HG03135 (cell line): ENCODE data around the gene SSBP2.
"Not testable (repeated sequence)": the region's sequence is repeated elsewhere in the genome, so short reads cannot be mapped to it uniquely, and the experiment has no call there.

Experiments used
- ATAC-seq: cut with Tn5 transposase; IDR thresholded peaks from one replicate; pipeline ENCODE4 v1.9.1; 2021; ENCODE audit warnings: mild to moderate bottlenecking, moderate library complexity; ENCODE audit not compliant: unreplicated experiment

Gene SSBP2

DNA sequence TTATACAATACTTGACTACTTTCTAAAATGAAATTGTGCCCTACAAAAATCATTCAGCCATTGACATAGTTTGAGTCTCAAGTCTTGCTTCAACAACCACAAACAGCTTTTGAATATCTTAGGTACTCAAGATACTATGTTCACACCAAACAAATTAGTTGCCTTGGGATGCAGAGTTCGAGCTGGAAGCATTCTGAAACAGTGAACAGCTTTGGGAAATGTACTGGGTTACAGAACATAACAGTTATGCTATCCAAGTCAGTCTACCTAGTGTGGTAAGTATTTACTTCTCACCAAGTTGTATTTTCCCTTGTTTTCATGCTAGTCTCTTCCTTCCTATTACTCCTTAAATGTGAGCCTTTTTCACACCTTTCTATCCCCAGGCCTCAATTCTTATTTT lies 143.2 kb downstream of the SSBP2 start:
- no peak for ATAC-seq

DNA sequence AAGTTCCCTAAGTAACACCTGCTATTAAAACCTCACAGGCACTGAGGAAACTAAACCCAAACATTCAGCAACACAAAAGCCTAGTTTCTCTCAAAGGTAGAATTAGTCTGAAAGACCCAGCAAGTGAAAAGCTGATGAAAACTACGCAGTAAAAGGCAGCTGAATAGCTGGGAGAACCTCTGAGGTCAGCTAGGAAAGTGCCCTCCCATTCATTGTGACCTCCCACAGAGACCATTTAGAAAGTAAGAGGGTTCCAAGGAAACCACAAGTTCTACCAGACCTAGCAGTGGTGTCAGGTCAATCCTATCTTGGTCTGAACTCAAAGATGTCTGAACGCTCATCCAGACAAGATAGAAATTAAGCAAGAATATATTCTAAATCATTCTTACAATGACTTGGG lies 144.7 kb downstream of the SSBP2 start:
- ATAC-seq: no peak

DNA sequence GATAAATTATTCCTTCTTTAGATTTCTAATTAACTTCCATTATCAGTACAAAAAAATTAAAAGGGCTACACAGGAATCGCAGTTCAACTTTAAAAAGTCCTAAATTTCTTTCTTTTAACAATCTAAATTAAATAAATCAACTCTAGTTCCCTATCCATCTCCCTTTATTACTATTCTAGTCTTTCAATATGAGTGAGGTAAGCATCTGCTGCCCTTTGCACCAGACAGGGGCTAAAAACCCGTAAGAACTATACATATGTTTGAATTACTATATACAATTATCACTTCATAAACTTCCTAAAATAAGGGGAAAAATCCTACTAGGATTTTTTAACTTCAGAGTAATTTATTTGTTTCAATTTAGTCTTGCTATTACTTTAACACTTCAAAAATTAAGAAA lies 145.6 kb downstream of the SSBP2 start:
- ATAC-seq: no peak

DNA sequence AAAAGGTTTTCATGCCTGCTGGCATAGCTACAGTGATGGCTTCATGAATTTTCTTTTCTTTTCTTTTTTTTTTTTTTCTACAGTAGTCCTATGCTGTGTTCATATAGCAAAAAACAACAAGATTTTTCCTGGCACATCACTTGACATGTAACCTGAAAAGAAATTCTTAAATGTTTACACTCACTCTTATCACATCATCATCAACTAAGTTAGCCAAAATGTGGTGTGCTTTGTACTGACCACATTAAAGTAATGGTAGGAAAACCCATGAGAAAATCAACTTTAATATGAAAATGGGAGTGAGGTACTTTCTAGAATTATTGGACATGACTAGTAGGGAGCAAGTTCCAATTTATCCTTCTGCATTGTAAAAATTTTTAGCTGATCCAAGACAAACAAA lies 146.7 kb downstream of the SSBP2 start:
- ATAC-seq: no peak

DNA sequence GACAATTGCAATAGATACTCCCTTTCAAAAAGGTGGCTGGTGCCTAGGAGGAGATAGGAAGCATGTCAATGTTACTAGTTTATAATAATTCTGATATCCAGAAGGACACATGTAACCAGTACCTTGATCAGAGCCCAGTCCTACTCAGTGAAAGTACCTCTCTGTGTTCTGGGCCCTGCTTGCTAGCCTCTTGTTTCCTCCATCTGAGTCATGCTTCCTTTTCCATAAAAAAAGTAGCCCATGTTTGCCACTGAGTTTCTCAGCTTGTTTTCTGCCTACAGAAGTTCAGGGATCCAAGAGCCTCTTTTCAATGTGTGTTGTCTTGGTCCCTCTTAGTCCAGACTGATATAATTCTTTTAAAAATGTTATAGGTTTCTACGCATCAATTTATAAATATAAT lies 149.0 kb downstream of the SSBP2 start:
- no peak for ATAC-seq

DNA sequence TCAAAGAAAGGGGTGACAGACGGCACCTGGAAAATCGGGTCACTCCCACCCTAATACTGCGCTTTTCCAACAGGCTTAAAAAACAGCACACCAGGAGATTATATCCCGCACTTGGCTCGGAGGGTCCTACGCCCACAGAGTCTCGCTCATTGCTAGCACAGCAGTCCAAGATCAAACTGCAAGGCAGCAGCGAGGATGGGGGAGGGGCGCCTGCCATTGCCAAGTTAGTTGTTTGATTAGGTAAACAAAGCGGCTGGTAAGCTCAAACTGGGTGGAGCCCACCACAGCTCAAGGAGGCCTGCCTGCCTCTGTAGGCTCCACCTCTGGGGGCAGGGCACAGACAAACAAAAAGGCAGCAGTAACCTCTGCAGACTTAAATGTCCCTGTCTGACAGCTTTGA lies 158.8 kb downstream of the SSBP2 start:
- not testable (repeated sequence) for ATAC-seq

DNA sequence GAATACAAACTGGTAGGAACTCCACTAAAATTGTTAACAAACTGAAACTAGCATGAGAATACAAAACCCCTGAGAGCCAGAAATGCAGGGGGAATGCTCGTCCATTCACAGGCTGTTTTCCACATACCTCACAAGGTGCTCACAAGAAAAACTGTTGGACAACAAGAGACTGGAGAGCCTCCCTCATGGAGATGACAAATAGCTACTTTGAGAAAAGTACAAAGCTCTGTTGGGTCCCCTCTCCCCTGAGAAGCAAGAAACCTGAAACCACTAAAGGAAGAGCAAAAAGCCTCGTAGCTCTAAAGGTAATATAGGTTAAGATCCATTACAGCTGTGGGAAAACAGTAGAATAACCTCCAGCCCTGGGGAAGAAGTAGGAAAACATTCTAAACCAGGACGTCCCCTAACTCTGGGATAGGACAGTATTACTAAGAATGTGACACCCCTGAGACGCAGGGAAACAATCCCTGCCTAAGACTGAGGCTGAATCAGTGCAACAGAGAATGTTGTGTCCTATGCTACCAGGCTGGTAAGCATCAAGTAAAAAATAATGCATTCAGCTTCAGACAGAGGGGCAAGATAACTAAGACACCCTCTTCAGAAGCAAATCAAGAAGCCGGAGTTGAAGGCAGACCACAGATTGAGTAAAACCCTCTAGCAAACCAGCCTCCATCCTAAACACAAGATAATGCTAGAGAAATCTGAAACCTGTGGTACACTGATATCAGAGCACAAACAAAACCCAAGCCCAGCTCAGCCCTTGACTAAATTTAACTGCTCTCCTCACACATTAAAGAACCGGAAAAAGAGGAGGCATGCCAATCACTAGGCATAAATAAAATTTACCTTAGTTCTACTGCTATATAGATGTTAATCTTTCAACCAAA lies 160.2 kb downstream of the SSBP2 start:
- no peak for ATAC-seq

DNA sequence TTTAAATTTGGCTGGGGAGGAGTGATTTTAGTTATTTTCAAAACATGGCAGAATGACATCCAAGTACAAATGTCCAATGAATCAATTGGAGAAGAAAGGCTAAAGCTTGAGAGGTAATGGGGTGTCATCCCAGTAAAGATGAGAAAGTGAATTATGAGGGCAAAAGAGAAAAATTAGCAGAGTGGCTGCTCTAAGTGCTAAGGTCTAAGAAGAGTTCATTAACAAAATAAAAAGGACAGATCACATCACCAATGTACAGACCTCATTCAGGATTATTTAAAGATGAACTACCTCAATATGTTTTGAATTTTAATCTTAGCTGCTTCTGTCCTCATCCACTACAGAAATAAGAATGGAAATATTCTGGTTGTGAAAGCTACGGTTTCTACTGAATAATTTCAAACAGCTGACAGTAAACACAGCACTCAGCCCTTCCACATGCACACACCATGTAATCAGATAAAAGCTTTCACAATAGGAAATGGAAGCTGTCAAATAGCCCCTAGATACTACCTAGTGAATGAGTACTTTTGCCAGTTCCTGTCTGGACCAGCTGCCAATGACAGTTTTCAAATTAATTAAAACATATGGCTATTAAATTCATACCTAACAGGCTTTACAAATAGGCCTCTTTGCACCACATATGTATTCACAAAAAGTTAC lies 171.5 kb downstream of the SSBP2 start:
- peak; percentile 92 for ATAC-seq

DNA sequence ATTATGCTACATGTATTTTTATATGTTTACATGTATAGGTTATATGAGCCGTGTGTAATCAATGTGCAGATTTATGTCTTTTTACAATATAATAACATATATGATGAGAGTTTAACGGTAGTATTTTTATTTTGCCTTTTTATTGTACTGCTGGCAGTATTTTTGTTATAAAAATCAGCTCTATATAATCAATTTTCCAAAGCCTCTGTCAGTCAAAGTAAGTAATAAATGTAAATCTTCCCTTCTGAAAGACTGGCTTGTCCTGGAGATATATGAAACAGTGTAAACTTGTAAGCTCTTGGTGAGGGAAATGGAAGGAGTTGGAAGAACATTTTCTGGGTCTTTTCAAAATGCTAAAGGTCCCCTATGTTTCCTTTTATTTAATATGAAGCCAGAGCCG lies 173.8 kb downstream of the SSBP2 start:
- no peak for ATAC-seq

DNA sequence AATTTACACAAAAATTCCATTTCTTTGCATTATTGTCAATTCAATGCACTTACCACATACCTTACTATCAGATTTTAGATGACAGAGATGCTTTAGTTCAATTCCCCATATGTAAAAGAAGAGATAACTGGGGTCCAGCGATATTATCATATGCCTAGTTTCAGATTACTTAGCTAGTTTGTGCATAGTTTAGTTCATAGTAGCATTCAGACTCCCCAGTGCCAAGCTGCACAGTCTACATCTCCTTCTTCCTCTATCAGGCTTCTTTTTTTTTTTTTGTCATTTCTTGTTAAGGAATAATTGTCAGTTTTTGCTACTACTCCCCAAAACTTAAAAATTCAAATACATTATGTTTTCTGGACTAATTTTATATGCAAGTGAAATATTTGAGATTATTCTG lies 175.0 kb downstream of the SSBP2 start:
- ATAC-seq: no peak

DNA sequence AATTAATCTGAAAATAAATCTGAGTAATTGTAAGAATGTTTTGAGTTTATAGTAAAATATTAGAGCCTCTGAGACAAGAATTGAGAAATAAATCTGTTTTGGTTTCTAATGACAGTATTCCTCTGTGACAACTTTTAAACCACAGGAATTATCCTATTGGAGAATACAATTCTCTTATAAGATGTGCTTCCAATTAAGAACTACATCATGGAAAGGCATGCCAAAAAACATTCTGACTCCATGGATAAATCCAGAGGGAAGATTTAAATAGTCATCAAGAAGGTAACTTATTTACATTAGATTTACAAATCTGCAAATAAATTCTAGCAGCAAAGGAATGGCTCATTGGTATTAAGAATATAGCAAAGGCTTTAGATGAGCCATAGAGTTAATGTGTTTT lies 178.7 kb downstream of the SSBP2 start:
- ATAC-seq: no peak

DNA sequence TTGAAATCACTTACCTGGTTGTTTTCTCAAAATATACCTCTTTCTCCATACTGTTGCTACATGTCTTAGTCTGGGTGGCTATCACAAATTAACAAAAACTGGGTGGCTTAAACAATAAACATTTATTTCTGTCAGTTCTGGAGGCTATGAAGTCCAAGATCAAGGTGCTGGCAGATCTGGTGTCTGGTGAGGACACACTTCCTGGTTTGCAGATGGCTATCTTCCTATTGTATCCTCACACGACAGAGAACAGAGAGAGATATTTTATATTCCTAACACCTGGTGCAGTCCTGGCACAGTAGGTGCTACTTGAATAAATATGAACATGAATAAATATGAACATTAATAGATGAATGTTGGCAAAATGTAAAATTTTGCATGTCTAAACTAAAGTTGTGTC lies 192.7 kb downstream of the SSBP2 start:
- no peak for ATAC-seq

DNA sequence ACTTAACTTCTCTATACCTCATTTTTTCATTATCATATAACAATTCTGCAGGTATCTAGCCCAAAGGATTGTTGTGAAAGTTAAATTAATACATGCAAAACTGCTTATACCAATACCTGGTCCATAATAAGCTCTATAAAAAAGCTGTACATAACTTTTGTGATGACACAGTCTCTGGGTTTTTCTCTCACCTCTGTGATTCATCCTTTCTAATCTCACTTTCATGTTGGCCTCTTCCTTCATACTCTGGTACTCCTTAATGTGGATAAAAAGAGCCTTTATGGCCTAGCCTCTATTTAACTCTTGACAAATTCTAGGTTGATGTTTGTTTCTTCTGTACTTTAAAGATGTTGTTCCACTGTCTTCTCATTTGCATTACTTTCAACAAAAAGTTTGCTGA lies 194.1 kb downstream of the SSBP2 start:
- no peak for ATAC-seq

DNA sequence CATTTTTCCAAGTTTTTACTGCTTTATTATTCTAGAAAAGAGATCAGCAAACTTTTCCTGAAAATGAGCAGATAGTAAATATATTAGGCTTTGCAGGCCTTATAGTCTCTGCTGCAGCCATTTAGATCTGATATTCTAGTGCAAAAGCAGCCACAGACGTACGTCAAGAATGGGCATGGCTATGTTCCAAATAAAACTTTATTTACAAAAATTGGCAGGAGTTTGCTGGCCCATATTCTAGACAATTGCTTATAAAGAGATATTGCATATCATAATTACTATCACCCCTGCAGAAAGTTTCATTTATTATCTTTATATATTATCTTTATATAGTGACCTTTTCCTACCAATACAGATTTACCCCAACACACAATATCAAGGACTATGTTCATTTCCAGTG lies 195.0 kb downstream of the SSBP2 start:
- ATAC-seq: no peak

DNA sequence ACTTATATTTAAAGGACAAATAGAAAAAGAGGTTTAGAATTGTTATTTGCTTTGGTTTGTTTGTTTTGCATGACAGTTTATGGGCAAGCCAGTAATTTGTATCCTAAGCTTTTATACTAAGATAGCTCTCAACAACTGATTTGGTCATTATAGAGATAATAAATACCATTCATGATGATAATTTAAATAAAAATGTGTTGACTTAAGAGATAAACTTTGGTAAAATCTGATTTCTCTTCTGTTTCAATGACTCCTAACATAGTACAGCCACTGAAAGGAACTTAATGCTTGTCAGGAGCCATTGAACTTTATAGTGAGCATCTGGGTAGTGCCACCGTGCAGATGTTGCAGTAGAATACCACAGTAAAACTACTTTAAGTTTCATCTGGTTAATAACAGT lies 196.2 kb downstream of the SSBP2 start:
- no peak for ATAC-seq

DNA sequence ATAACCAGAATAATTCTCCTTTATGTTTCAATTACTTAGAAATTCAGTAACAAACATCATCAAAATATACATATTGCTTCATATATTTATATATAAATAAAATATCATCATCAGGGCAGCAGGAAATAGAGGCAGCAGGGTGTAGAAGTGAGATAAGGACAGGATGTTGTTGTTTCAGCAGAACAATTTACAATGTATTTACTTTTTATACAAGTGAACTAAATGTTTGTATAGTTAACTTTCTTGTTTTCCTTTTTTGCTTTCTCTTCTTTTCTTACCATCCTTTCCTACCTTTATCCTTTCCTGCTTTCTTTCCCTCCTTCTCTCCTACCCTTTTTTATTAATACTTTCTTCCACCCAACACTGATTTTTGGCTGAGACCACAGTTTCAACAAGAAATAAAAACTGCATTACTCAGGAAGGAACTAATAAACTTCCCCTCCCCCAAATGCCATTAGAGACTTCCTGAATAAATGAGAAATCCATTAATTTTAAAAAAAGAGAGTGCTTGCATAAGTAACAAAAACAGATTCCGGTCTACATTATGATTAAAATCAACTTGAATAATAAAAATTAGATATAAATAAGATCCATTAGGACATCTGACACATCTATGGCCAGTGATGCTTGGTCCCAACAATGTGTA lies 197.2 kb downstream of the SSBP2 start:
- ATAC-seq: no peak

DNA sequence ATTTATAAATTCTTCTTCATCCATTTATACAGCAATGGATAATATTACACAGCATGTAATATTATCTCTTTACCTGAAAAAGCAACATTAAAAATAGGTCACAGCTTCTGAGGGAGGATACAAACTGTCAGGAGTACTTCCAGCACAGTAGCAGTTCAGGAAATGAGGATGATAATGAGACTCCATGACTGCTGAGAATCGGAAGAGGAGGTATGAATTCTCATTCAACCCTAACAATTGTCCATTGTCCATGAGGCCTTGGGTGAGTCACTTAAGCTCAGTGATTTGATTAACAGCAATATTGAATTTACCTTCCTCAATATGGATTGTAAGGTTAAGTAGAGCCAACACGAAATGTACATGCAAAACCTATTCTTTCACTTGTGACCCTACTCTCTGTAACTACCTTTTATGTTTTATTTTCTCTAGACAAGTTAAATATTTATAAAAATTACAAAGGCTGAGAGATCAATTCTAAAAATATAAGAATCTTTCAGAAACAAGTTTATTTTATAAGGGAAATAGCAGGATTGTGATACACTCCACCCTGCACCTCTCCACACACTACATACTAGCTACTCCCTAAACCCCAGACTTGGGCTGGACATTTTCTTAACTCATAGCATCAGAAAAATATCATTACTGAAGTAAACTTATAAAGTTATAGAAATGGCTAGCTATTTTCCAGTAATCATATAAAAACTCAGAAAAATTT lies 197.9 kb downstream of the SSBP2 start:
- no peak for ATAC-seq

DNA sequence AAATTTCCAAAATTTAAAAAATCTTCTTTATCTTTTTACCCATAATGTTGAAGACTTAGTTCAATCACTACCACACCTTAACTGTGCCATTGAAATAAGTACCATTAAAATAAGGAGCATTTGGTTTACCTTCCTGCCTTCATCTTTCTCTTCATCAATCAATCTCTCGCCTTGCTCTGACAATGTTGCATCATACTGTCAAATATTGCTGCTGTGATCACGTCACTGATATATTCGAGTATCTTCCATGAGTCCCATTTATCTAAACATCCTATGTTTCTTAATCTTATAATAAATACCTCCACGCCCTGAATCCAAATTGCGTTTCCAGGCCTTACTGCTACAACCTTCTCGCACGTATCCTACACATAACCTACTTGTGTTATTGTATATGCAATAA lies 201.8 kb downstream of the SSBP2 start:
- no peak for ATAC-seq

DNA sequence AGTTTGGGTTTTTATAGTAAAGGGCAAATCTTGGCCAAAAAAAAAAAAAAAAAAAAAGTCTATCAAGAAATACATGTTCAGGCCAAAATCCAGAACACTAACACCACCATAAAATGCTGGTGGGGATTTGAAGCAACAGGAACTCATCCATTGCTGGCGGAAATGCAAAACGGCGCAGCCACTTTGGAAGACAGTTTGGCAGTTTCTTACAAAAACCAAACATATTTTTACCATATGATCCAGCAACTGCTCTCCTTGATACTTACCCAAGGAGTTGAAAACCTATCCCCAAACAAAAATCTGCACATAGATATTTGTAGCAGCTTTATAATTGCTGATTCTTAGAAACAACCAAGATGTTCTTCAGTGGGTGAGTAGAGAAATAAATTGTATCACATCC lies 203.9 kb downstream of the SSBP2 start:
- no peak for ATAC-seq

DNA sequence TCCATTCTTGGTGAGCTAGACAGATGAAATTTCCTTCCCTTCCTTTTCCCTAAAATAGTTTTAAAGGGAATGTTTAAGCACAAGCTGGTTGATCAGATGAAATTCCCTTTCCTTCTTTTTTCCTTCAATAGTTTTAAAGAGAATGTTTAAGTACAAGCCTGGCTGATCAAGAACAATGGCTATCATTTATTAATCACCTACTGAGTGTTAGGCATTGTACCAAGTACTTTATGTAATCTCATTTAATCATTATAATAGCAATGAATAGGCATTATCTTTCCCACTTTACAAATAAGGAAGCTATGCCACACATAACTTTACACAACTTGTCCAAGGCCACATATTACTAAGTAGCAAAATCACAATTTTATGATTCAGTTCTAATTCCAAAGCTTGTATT lies 205.0 kb downstream of the SSBP2 start:
- no peak for ATAC-seq

DNA sequence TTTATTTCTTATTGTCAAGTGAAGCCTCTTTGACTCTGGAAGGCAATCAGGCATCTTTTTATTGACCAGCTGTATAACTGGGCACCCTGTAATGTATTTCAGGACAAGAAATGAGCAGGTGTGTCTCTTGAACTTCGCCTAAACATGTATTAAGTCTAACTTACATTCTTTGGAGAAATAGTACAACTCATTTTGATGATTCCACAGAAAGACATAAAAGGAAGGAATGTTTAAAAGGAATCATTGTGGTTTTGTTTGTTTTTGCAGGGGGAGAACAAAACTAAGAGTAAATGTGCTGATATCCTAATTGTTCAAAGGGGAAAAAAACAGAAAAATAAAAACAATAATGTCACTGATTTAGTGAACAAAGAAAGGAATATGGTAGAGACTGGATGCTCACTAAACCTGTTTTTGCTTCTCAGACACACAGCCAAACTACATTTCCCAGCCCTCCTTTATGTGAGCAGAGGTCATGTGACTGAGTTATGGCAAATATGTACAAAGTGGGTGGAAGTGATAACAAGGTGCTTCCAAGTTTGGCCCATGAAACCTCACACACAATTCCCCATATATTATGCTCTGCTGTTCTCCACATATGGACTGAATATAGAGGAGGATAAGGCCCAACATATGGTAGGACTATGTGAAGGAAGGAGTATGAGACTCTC lies 206.4 kb downstream of the SSBP2 start:
- no peak for ATAC-seq
